Inflammatory macrophage treated with lipopolysaccharide for 4 hours (primary cell): ENCODE results near the gene IL37.

ENCODE experiments used
- DNase-seq: peaks from one replicate; pipeline ENCODE4 v3.0.0-alpha.2; 2020

IL37 gene, protein sequence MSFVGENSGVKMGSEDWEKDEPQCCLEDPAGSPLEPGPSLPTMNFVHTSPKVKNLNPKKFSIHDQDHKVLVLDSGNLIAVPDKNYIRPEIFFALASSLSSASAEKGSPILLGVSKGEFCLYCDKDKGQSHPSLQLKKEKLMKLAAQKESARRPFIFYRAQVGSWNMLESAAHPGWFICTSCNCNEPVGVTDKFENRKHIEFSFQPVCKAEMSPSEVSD

DNA sequence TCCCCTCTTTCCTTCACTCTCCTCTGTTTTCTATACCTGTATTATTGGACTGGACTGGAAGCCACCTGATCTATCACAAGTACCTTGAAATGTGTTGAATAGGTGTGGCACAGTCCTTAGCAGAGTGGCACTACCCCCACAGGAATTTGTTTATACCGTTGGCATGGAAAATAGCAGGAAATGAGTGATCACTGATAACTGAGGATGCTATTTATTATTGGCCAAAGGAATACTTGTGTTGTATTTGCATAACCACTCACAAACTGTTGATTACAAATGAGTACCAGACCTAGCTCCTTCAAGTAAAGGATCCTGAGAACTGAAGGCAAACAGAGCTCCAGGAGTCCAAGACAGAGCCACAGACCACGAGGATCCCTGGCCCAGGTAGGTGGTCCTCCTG is at the start of gene IL37:
Gene IL37 (plus strand): TSS at position 301 of the 400 bp plus-strand sequence. CDS start 1,848 bp downstream, outside the sequence.
- no peak for DNase-seq

DNA sequence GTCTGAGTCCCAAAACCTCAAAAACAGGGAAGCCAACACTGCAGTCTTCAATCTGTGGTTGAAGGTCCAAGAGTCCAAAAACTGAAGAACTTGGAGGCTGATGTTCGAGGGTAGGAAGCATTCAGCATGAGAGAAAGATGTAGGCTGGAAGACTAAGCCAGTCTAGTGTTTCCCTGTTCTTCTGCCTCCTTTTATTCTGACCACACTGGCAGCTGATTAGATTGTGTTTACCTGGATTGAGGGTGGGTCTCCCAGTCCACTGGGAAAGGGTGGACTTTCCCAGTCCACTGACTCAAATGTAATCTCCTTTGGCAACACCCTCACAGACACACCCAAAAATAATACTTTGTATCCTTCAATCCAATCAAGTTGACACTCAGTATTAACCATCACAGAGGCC is 46.9 kb upstream of the IL37 start:
- DNase-seq, result no peak

DNA sequence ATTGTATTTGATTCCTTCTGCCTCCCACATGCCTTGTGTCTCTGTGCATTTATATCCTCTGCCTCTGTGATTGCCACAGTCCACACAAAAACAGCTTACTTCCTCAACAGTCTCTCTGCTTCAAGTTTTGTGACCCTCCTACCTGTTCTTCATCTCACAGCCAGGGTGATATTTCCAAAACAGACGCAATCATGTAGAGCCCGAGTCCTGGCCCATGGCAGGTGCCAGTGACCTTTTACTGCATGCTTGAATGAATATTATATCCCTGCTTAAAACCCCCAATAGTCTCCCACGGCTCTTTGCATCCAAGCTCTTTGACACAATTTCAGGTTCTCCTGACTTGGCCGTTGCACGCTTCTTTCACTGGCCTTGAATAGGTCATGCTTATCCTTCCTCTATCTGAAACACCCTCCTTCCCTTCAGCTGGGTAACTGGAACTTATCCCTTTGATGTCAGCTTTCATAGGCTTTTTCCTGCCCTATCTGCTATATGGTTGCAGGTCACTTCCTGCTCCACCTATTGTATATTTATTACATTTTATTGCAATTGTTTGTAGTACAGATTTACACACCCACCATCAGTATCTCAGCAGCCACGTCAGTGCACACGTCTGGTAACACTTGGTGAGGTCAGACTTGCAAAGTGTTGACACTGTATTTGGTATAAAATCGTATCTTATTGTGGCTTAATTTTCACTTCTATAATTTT is 44.7 kb upstream of the IL37 start:
- DNase-seq, result peak; percentile 30

DNA sequence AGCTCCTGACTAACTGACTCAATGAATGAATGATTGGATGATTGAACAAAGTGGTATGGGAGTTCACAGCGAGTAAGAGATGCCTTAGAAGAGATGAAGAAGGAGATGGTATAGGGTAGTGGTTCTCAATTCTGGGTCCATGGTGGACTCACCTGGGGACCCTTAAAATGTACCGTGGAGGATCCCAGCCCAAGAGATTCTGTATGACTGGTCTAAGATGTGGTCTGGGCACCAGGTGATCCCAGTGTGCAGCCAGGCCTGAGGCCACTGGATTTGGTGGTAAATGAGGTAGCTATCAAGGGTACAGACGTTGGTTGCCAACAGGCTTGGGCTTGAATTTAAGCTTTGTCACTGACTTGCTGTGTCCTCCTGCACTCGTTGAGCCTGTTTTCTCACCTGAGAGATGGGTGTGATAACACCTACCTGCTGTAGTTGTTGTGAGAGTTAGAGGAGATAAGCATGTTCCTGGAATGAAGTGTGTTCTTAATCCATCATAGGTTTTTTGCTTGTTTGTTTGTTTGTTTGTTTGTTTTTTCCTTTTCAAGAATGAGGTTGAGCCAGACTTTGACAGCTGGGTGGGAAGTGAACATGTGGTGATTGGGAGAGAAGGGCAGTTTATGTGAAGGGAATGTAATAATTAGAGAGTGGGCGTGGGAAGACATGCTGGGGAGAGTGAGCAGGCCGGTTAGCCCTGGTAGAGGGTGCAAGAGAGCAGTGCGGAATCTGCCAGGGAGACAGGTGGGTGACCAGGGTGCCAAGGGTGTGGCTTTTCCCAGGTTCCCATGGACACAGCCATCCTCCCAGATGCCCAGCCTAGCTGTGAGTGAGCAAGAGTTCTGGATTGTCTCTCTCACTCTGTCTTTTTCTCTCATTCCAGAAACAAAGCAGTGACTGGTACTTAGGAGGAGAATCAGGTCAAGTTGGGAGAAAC is 43.0 kb upstream of the IL37 start:
- no peak for DNase-seq

DNA sequence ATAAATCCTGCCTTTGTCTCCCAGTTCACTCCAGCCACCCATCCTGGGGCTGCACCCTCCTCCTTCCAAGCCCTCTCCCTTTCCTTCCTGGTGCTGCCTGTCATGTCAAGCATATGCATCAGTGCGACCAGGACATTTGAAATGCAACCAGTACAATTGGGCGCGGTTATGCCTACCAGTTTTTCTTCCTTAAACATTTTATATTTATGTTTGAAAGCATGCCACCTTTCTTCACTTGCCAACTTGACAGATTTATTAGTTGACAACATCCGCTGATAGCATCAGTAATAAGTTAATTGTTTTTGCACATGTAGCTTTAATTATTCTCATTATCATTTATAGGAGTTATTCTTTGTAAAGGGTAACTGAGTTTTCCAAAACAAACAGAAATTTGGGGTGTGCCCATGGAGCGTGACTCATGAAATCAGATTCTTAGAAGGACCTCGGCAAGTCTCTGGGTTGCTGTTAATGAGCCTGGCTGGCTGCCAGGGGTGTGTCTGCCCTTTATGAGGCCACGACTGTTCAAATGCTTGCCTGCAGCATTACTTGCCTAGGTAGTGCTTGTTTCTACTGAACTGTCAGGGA is 41.6 kb upstream of the IL37 start:
- peak; percentile 81 for DNase-seq

DNA sequence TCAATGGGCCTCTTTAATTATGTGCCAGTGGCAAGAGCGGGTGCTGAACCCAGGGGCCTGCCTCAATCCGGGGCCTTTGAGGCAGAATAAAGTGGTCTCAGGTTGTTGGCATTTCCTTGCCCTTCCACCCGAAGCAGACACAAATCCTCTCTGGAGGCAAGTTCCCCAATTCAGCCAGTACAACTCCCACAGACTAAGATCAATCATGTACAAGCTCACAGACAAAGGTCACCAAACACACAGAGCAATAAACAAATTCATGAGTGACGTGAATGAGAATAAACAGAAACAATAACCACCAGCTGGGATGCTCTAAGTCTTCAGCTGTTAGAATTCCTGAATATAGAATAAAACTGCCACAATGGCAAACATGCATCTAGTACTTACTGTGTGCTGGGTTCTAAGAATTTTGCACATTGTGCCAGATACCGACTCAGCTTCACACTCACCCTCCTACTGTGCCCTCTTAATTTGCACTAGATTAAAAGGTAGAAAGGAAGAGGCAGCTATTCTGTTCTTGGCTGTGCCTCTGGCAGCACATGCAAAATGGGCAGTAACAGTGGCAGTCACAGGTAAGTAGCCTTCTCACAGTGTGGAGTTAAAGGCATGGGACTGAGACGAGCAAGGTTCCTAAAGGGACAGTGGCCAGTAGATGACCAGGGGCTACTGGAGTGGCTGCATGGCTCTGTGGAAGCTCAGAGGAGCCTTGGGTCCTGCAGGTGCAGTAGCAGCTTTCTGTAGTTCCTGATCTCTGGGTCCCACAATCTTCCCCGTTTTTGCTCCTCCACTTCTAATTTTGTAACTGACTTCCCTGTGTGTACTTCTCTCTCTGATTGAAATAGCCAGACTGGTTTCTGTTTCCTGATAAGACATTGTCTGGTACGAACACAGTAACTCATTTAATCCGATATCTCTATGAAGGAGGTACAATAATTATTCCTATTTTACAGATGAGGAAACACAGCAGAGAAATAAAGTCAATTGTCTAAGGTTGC is 39.8 kb upstream of the IL37 start:
- DNase-seq, result peak; percentile 79

DNA sequence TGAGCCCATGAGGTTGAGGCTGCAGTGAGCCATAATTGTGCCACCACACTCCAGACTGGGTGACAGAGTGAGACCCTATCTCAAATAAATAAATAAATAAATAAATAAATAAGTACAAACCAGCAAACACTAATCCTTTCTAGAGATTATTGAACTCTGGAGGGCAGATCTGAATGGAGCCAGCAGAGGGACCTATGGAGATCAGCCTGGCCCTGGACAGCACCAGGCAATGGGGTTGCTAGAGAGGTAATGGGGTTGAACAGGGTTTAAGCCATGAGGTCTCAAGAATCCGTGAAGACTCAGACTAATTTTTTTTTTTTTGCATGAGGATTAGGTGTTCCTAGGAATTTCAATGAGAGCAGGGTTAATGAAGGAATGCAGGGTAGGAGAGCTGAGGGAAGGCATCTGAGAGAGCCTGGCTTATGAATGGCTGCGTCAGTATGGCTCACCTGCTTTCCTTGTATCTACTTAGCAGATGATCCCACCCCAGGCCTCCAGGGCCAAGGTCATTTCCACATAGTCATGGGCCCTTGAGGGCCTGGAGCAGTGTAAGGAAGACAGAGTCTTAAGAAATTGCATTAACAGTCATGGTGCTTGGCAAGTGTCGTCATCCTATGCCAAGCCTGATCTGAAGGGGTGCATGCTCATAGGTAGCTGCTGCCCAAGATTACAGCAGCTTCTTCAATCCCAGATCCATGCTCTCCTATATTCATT is 34.6 kb upstream of the IL37 start:
- DNase-seq, result peak; percentile 49

DNA sequence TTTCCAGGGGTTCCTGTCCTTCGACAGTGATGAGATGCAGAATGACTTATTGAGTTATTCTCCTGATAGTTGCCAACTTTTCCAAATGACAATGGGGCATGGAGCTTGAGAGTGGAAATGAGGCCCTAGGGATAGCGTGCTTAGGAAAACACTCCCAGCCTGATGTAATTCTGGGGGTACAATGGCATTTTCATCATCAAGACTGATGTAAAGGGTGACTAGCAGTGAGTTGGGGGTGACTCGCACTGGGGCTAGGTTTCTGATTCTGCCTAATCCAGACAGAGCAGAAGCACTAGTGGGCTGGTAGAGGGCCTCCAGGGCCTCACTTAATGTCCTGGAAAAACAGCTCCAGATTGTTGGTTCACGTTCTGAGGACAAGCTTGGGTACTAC is 34.0 kb upstream of the IL37 start:
- DNase-seq, result peak; percentile 55

DNA sequence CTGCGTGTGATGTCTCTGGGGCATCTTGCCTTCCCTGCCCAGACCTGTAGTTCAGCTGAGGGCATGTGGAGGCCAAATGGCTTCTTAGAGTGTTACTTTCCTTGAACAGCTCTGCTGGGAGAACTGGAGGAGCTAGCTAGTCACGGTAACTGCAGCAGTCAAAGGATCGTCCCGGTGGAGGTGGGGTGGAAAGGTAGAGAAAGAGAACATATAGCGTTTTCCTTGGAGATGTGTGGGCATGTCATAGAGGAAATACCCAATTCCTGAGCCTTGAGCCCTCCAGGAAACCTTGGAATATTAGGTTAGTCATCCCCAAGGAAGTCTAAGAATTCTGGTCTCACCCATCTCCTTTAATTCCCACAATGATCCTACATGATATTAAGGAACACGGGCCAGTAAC is 33.5 kb upstream of the IL37 start:
- DNase-seq, result no peak

DNA sequence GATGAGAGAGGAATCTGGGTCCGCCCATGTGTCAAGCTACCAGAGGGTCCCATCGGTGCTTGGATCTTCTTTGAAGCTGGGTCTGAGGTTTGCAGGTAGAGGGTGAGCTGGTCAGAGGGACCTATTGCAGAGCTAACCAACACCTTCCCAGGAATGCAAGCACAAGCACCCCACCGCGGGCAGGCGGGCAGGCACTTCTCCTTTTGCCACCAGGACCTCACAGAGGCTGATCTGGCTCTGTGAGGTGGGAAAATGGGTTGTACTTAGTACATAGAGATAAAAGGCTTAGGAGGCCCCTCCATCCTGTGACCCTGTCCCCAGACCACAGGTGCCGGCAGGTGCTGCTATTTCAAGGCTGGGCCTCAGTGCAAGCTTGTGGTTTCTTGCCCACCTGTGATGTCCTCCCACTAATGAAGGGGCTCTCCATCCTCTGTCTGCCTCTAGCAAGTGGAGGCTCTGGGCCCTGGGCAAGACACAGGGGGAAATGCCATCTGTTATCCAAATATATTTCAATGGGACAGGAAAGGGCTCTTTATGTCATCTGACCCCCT is 31.4 kb upstream of the IL37 start:
- DNase-seq, result peak; percentile 49

DNA sequence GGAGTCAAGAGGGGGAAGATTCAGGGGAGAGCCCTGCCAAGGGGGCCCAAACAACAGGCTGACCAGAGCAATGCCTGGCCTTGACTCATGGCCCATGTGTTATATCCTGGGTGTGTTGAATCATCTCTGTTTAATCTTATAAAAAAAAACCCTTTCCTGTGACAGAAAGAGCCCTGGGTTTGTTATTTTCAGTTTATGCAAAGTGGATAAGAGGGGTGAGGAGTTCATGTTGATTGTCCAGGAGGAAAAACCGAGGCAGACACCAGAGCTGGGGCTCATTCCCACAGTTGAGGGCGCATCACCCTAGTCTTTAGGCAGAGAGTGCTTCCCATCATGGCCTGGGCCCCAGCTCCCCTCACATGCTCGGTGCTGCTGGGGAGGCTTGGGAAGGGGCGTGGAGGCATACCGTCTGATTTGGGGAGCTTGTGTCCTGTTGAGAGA is 30.9 kb upstream of the IL37 start:
- peak; percentile 90 for DNase-seq

DNA sequence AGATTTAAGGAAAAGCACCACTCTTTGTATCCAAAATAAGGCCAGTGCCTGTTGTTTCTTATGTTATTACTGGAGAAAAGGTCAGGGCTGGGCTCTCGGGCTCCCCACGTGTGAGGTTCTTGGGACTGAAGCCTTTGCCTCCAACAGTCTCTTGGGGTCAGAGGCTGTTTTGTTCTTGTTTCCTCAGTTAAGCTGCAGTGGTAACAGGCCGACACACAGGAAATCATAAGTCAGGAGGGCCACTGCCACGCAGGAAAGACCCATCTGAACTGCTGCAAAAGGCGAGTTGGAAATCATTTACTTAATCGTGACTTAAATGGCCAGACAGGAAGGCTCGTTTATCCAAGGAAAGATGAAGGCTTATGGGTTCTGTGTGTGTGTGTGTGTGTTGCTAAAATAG is 30.3 kb upstream of the IL37 start:
- peak; percentile 48 for DNase-seq

DNA sequence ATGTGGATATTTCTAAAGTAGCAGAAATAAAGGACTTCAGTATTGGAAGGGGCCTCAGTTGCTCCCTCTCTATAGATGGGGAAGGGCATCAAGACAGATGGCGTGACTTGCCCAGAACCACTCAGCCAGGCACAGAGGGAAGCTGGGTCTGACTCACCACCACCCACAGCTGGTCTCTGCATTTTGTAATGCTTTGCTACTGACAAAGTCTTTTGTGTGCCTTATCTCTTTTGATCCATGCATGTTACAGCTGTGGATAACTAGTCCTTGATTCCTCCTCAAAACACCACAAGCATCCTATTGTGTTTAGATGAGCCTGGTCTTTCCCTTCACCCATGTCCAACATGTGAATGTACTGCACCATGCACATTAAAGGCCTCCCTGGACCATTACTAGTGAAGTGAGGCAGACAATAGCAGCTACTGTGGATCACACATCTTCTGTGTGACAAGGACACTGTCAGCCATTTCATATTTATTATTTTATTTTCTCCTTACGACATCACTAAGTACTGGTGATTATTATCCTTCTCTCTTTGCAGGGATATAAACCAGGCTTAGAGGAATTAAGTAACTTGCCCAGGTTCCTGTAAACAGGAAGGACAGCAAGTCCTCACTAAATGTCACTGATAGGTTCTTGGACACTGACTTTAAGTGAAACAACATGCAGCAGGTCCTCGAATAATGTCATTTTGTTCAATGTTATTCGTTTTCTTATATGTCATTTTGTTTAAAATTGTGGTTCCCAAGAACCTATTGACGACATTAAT is 29.6 kb upstream of the IL37 start:
- peak; percentile 96 for DNase-seq

DNA sequence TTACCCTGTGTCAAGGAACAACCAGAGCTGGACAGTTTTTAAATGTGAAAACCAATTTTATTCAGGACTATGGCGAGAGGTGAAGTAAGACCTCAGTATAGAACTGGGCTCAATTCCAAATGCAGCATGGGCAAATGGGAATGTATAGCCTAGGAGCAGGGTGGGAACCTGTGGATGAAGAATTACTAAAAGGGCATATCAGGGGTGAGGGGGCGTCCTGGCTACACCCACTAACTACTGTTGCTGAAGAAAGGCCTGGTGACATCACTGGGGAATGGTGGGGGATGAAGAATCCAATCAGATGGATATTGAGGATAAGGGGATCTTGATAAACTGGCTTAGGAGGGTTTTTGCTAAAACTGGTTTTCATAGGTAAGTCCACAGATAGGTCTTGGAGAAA is 27.3 kb upstream of the IL37 start:
- DNase-seq, result no peak

DNA sequence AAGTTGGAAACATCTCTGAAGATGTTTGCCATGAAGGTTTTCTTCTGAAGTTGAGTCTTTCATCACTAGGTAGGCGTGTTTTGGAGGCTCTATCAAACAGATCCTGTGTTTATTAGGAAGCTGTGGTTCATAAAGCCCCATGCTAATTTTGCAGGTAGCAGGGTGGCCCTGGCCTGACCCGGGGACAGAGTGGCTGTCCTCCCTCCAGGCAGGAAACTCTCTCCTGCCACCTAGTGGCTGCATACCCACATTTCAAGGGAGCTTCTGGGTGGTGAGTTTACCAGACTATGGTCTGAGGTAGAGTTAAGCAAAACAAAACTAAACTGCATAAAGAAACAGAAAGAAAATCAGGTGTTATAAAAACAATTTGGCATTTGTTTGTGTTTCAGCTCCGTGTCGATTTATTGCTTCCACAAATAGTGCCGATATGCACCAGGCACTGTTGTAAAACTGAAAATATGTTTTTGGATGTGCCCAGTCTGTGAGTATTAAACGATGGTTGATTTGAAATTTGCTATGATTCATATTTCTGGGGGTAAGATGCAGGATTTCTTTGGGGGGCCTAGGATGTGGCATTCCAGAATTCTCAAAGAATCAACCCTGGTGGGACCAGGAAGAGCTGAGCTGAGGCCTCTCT is 26.0 kb upstream of the IL37 start:
- DNase-seq, result peak; percentile 90

DNA sequence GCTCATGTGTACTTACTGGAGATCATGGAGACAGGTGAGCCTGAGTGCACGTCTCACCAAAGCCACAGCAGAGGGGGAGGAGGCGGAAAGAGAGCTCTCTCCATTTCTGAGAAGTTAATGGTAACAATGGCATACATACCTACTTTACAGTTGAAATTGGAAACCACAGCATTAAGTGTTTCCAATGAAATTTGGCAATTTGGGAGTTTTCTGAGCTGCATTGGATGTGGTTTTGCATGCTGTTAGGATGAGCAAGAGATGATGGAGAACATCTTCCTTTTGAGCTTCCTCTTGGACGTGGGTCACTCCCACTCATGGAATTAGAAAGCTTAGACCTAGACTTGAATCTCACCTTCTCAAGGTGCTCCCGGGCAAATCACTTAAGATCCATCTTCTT is 25.5 kb upstream of the IL37 start:
- DNase-seq, result peak; percentile 95

DNA sequence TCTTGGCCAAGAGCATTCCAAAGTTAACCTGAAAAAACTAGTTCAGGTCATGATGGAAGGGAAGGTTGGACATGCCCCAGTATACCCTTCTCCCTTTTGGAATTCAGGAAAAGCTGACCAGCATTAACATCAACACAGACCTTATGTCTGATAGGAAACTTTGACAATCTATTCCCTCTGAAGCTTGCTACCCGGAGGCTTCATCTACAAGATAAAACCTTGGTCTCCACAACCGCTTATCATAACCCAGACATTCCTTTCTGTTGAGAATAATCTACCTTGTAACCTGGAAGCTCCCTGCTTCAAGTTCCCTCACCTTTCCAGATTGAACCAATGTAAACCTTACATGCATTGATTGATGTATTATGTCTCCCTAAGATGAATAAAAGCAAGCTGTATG is 24.7 kb upstream of the IL37 start:
- DNase-seq, result no peak

DNA sequence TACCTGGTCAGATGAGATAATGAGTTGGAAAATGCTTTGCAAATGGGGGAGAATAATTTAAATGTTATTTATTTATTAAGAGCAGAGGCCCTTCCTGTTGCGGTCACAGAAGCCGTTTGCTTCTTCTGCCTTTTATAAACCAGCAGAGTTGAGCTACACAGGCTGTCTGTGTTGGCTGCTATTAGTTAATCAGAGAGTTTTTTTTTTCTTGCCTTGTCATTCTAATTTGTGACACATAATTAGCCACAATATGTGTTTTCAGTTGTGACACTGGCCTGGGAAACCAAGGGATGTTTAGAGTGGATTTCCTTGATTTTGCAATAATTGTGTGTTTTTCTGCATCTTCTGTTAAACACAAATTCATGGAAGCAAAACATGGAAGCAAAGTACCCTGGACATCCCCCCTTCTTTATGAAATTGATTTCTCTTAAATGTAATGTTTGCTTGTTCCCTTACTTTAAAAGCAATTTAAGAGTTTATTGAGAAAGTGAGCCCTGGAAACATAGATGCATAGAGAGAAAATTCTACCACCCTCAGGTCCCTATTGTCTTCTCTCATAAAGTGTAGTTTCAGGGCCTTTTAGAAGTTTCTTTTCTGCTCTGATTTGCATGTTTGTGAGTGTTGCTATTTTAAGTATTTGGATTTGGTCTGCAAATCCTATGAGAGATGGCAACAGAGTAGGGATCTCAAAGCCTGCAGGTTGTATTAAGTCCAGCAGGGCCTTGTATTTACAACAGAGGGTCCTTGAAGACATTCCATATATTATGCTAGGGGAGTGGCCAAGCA is 22.8 kb upstream of the IL37 start:
- peak; percentile 98 for DNase-seq

DNA sequence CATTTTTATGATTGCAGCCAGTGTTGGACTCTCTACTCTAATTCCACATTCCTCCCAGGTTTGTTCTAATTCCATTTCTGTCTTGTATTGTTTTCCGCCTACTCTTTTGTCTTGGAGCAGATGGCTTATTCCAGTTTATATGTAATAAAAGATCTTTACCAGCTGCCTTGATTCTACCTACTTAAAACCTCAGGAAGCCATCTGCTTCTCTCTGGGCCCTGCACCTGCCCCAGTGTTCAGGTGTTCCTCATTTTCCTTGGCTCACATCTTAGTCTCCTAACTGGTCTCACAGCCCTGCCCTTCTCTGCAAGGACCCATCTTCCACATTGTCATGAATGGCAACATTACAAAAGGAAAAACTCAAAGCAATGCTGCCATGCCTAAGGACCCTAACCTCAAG is 21.0 kb upstream of the IL37 start:
- no peak for DNase-seq
